ENCODE data around the gene SLC35B1. TPM values are rescaled to one million over a fixed set of nuclear protein-coding genes. Genes with fewer than 3 reads are reported as not detected.

Gene SLC35B1
- total and polyA plus RNA-seq, 7 experiments from 2014 or later: 23.4 to 83.0 (median 44.6) TPM

GRCh38 chr17:49723423-49723822, 15.7 kb upstream of the SLC35B1 start:
- H3K4me1 Mint-ChIP-seq: peaks cover 15 to 42% (median 32%) of the 10 kb centered on the region in 7 donors
- Histone ChIP-seq H3K9me3 (ENCODE audit: control insufficient read depth in 2 of 3, low read length in 3 of 3) (no peaks in the 10 kb centered on the region), H3K27ac (ENCODE audit: low read depth, low read length) (peak overlapping the region; percentile 50), H3K36me3 (ENCODE audit: control insufficient read depth in 2 of 3, insufficient read depth in 3 of 3, low read length in 3 of 3) (peaks cover 19 to 78% (median 32%) of the 10 kb centered on the region in 3 experiments), H3K27me3 (ENCODE audit: control insufficient read depth in 2 of 2, insufficient read depth in 2 of 2, low read length in 2 of 2) (no peaks in the 10 kb centered on the region), H3K4me1 (ENCODE audit: control insufficient read depth in 2 of 2, insufficient read depth in 2 of 2, low read length in 2 of 2) (peaks cover under 1 to 15% of the 10 kb centered on the region in 2 donors), H3K4me3 (ENCODE audit: low read length) (no peak overlapping the region)
- DNase-seq (no peak), ATAC-seq (no peak)
- H3K36me3 Mint-ChIP-seq: peaks cover 6 to 47% (median 25%) of the 10 kb centered on the region in 5 donors
- H3K9me3 Mint-ChIP-seq: peaks cover 0 to 4% (median 0%) of the 10 kb centered on the region in 11 donors
- intact Hi-C loops (cut with micrococcal nuclease): no loop called here
- H3K27me3 Mint-ChIP-seq: no peaks in the 10 kb centered on the region
- peak overlapping the region in 1 of 10 donors; percentile 7 for H3K4me3 Mint-ChIP-seq
- ChIA-PET CTCF (interaction anchor here (0.9 to 2.2 kb wide), 4 partner anchors 14 to 138 kb away, joined by 3 to 7 read pairs (median 4); partner anchors contain the start of gene FAM117A), POLR2A (interaction anchor here (0.7 to 1.5 kb wide), 7 partner anchors 8 to 40 kb away, joined by 3 to 5 read pairs (median 3); no protein-coding TSS in a partner anchor)
- peak overlapping the region in 8 of 9 donors; percentile 62 to 86 (median 74) for H3K27ac Mint-ChIP-seq

GRCh38 chr17:49722066-49722465, 14.3 kb upstream of the SLC35B1 start:
- Mint-ChIP-seq H3K9me3 (peaks cover 0 to 4% (median 0%) of the 10 kb centered on the region in 11 donors), H3K4me1 (peaks cover 16 to 34% (median 27%) of the 10 kb centered on the region in 7 donors), H3K4me3 (no peak overlapping the region), H3K36me3 (peaks cover 10 to 51% (median 25%) of the 10 kb centered on the region in 5 donors), H3K27me3 (no peaks in the 10 kb centered on the region), H3K27ac (peak overlapping the region in 6 of 9 donors; percentile 28 to 84 (median 64))
- no peak overlapping the region for H3K27ac ChIP-seq (ENCODE audit: low read depth, low read length)
- H3K36me3 ChIP-seq (ENCODE audit: control insufficient read depth in 2 of 3, insufficient read depth in 3 of 3, low read length in 3 of 3): peaks cover 31 to 84% (median 43%) of the 10 kb centered on the region in 3 experiments
- ChIA-PET CTCF (interaction anchor here (1.1 to 2.1 kb wide), 2 partner anchors 11 to 42 kb away, joined by 3 to 7 read pairs; partner anchors contain the start of gene FAM117A), POLR2A (interaction anchor here (1.2 to 3.0 kb wide), 3 partner anchors 12 to 41 kb away, joined by 4 to 22 read pairs (median 5); partner anchors contain the start of genes FAM117A and SLC35B1)
- H3K4me3 ChIP-seq (ENCODE audit: low read length): no peak overlapping the region
- H3K9me3 ChIP-seq (ENCODE audit: control insufficient read depth in 2 of 3, low read length in 3 of 3): no peaks in the 10 kb centered on the region
- no peak for ATAC-seq
- peaks cover 0 to 17% of the 10 kb centered on the region in 2 donors for H3K4me1 ChIP-seq (ENCODE audit: control insufficient read depth in 2 of 2, insufficient read depth in 2 of 2, low read length in 2 of 2)
- no peaks in the 10 kb centered on the region for H3K27me3 ChIP-seq (ENCODE audit: control insufficient read depth in 2 of 2, insufficient read depth in 2 of 2, low read length in 2 of 2)
- no peak for DNase-seq
- intact Hi-C loops (cut with micrococcal nuclease): no loop called here

- ChIA-PET CTCF (interaction anchor here (0.6 to 1.1 kb wide), 4 partner anchors 9 to 221 kb away, joined by 3 to 5 read pairs (median 4); partner anchors contain the start of gene SLC35B1), POLR2A (interaction anchor here (1.1 to 1.7 kb wide), 3 partner anchors 39 to 47 kb away, joined by 4 to 6 read pairs (median 4); partner anchors contain the start of gene FAM117A)
- Histone ChIP-seq H3K27me3 (ENCODE audit: control insufficient read depth in 2 of 2, insufficient read depth in 2 of 2, low read length in 2 of 2) (no peaks in the 10 kb centered on the region), H3K27ac (ENCODE audit: low read depth, low read length) (peak overlapping the region; percentile 66), H3K36me3 (ENCODE audit: control insufficient read depth in 2 of 3, insufficient read depth in 3 of 3, low read length in 3 of 3) (peaks cover 37 to 97% (median 50%) of the 10 kb centered on the region in 3 experiments), H3K4me1 (ENCODE audit: control insufficient read depth in 2 of 2, insufficient read depth in 2 of 2, low read length in 2 of 2) (peaks cover 0 to 49% of the 10 kb centered on the region in 2 donors), H3K4me3 (ENCODE audit: low read length) (no peak overlapping the region), H3K9me3 (ENCODE audit: control insufficient read depth in 2 of 3, low read length in 3 of 3) (no peaks in the 10 kb centered on the region)
- Mint-ChIP-seq H3K9me3 (no peaks in the 10 kb centered on the region), H3K27me3 (no peaks in the 10 kb centered on the region), H3K4me3 (no peak overlapping the region), H3K4me1 (peaks cover 22 to 35% (median 26%) of the 10 kb centered on the region in 7 donors), H3K36me3 (peaks cover 14 to 62% (median 38%) of the 10 kb centered on the region in 5 donors), H3K27ac (peak overlapping the region in 8 of 9 donors; percentile 72 to 90 (median 87))
- DNase-seq: no peak
- intact Hi-C loops (cut with micrococcal nuclease): no loop called here
- ATAC-seq: no peak
Measured at GRCh38 chr17:49717371-49717861, 9.7 kb upstream of the SLC35B1 start.

GRCh38 chr17:49716668-49717364, 9.1 kb upstream of the SLC35B1 start:
- Mint-ChIP-seq H3K36me3 (peaks cover 14 to 61% (median 38%) of the 10 kb centered on the region in 5 donors), H3K27ac (peak overlapping the region; percentile 17 to 90 (median 88)), H3K4me3 (no peak overlapping the region), H3K4me1 (peaks cover 20 to 35% (median 26%) of the 10 kb centered on the region in 7 donors), H3K9me3 (no peaks in the 10 kb centered on the region), H3K27me3 (no peaks in the 10 kb centered on the region)
- no peak overlapping the region for H3K4me3 ChIP-seq (ENCODE audit: low read length)
- peaks cover 0 to 49% of the 10 kb centered on the region in 2 donors for H3K4me1 ChIP-seq (ENCODE audit: control insufficient read depth in 2 of 2, insufficient read depth in 2 of 2, low read length in 2 of 2)
- no peaks in the 10 kb centered on the region for H3K9me3 ChIP-seq (ENCODE audit: control insufficient read depth in 2 of 3, low read length in 3 of 3)
- peaks cover 37 to 96% (median 45%) of the 10 kb centered on the region in 3 experiments for H3K36me3 ChIP-seq (ENCODE audit: control insufficient read depth in 2 of 3, insufficient read depth in 3 of 3, low read length in 3 of 3)
- peak overlapping the region; percentile 66 for H3K27ac ChIP-seq (ENCODE audit: low read depth, low read length)
- ATAC-seq (no peak), DNase-seq (no peak)
- POLR2A ChIA-PET: interaction anchor here (1.5 to 2.1 kb wide), 4 partner anchors 21 to 71 kb away, joined by 4 to 10 read pairs (median 8); partner anchors contain the start of genes FAM117A and KAT7
- intact Hi-C loops (cut with micrococcal nuclease): no loop called here
- CTCF ChIA-PET: interaction anchor here (0.7 to 1.1 kb wide), 3 partner anchors 8 to 220 kb away, joined by 3 to 4 read pairs (median 3); partner anchors contain the start of gene SLC35B1
- no peaks in the 10 kb centered on the region for H3K27me3 ChIP-seq (ENCODE audit: control insufficient read depth in 2 of 2, insufficient read depth in 2 of 2, low read length in 2 of 2)

GRCh38 chr17:49715717-49716279, 8.0 kb upstream of the SLC35B1 start:
- POLR2A ChIA-PET: interaction anchor here (1.1 to 2.4 kb wide), 12 partner anchors 8 to 72 kb away, joined by 3 to 10 read pairs (median 5); partner anchors contain the start of genes FAM117A and KAT7
- CTCF ChIA-PET: interaction anchor here (0.6 to 1.6 kb wide), 3 partner anchors 55 to 104 kb away, joined by 3 to 6 read pairs (median 3); no protein-coding TSS in a partner anchor
- intact Hi-C loops (cut with micrococcal nuclease): no loop called here
- Histone ChIP-seq H3K27me3 (ENCODE audit: control insufficient read depth in 2 of 2, insufficient read depth in 2 of 2, low read length in 2 of 2) (no peaks in the 10 kb centered on the region), H3K4me1 (ENCODE audit: control insufficient read depth in 2 of 2, insufficient read depth in 2 of 2, low read length in 2 of 2) (peaks cover 0 to 49% of the 10 kb centered on the region in 2 donors), H3K4me3 (ENCODE audit: low read length) (no peak overlapping the region), H3K9me3 (ENCODE audit: control insufficient read depth in 2 of 3, low read length in 3 of 3) (no peaks in the 10 kb centered on the region), H3K36me3 (ENCODE audit: control insufficient read depth in 2 of 3, insufficient read depth in 3 of 3, low read length in 3 of 3) (peaks cover 37 to 96% (median 38%) of the 10 kb centered on the region in 3 experiments), H3K27ac (ENCODE audit: low read depth, low read length) (peak overlapping the region; percentile 66)
- H3K27me3 Mint-ChIP-seq: no peaks in the 10 kb centered on the region
- H3K9me3 Mint-ChIP-seq: no peaks in the 10 kb centered on the region
- H3K4me1 Mint-ChIP-seq: peaks cover 22 to 35% (median 23%) of the 10 kb centered on the region in 7 donors
- DNase-seq (peak in 3 of 9 donors; percentile 23 to 41 (median 39)), ATAC-seq (peak; percentile 78)
- H3K36me3 Mint-ChIP-seq: peaks cover 14 to 61% (median 35%) of the 10 kb centered on the region in 5 donors
- peak overlapping the region; percentile 45 to 90 (median 89) for H3K27ac Mint-ChIP-seq
- peak overlapping the region in 3 of 10 donors; percentile 19 to 51 (median 48) for H3K4me3 Mint-ChIP-seq
